ENCODE results near the gene GRID2.

GRCh38 chr4:93448691-93449293, 1145.0 kb downstream of the GRID2 start:
- no peak for TF ChIP-seq CTCF (IDR thresholded peaks at IDR 0.05; ENCODE audit: low read length)
- no peak for TF ChIP-seq EZH2 (optimal IDR thresholded peaks at IDR 0.05; ENCODE audit: low read depth, low read length)

All from MM.1S (cell line).